ENCODE results near the gene RITA1.

- TF ChIP-seq CTCF (IDR thresholded peaks at IDR 0.05) = no peak
- no peak for TF ChIP-seq EZH2 (IDR thresholded peaks at IDR 0.05; ENCODE audit: borderline replicate concordance, insufficient read depth, low read depth, low read length, poor library complexity, severe bottlenecking)
These were observed 33.2 kb upstream of the RITA1 start for GRCh38 chr12:113152196-113152834.
